ENCODE data around the gene EMILIN1. TPM values are rescaled to one million over a fixed set of nuclear protein-coding genes. Genes with fewer than 3 reads are reported as not detected.

Gene EMILIN1
- total RNA-seq, 4 donors from 2014 or later = 6.8 to 18.2 (median 11.3) TPM

DNA sequence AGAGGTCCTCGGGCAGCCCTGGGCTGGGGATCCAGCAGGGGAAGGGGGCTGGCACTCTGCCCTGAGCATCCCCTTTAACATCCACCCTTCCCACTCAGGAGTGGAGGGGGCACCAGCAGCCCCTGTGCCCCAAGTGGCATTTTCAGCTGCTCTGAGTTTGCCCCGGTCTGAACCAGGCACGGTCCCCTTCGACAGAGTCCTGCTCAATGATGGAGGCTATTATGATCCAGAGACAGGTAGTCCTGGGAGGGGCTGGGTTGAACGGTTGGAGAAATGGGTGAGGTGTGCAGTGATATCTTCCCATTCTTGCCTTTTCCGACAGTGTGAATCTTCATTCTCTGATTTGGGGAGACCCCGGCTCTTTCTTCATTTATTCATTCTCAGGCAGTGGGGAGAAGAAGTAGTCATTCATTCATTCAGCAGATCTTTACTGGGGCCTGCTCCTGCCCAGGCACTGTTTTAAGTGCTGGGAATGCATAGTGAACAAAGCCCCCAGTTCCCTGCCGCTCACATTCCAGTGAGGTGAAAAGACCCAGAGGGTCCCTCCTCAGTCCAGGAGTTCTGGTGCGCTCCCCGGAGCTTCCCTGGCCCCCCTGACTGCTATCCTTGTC lies 6.8 kb downstream of the EMILIN1 start:
- TF ChIP-seq, protein P1, sequence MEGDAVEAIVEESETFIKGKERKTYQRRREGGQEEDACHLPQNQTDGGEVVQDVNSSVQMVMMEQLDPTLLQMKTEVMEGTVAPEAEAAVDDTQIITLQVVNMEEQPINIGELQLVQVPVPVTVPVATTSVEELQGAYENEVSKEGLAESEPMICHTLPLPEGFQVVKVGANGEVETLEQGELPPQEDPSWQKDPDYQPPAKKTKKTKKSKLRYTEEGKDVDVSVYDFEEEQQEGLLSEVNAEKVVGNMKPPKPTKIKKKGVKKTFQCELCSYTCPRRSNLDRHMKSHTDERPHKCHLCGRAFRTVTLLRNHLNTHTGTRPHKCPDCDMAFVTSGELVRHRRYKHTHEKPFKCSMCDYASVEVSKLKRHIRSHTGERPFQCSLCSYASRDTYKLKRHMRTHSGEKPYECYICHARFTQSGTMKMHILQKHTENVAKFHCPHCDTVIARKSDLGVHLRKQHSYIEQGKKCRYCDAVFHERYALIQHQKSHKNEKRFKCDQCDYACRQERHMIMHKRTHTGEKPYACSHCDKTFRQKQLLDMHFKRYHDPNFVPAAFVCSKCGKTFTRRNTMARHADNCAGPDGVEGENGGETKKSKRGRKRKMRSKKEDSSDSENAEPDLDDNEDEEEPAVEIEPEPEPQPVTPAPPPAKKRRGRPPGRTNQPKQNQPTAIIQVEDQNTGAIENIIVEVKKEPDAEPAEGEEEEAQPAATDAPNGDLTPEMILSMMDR (IDR thresholded peaks at IDR 0.05 in 4 of 5, conservative IDR thresholded peaks at IDR 0.05 in 1 of 5) = peak in 1 of 5 experiments; percentile 8
- TF ChIP-seq POLR2A (IDR thresholded peaks at IDR 0.05) = no peak
- H3K36me3 ChIP-seq = no peaks in the 10 kb centered on the region
- H3K9me3 ChIP-seq = no peaks in the 10 kb centered on the region
- in situ Hi-C loops (cut with MboI; ENCODE audit: low sequenced_read_pairs in 4 of 4) = loop anchor here (5.0 to 10.0 kb wide), 3 partner anchors 50 to 120 kb away; partner anchors contain the start of genes TMEM214 (in 3 of the 4) and MAPRE3 (in 1 of the 4)
- peak overlapping the region; percentile 70 to 95 (median 86) for H3K4me3 ChIP-seq
- H3K27me3 ChIP-seq = no peaks in the 10 kb centered on the region
- peaks cover 26 to 47% of the 10 kb centered on the region in 2 donors for H3K4me1 ChIP-seq
- ATAC-seq (no peak), DNase-seq (no peak)
- intact Hi-C loops (cut with DNase I; ENCODE audit: low total_unique reads) = loop anchor here (2.0 to 10.0 kb wide), 3 partner anchors 53 to 290 kb away; partner anchors contain the start of genes EIF2B4, SNX17 and TMEM214
- H3K27ac ChIP-seq = peak overlapping the region; percentile 88 to 97 (median 94)

DNA sequence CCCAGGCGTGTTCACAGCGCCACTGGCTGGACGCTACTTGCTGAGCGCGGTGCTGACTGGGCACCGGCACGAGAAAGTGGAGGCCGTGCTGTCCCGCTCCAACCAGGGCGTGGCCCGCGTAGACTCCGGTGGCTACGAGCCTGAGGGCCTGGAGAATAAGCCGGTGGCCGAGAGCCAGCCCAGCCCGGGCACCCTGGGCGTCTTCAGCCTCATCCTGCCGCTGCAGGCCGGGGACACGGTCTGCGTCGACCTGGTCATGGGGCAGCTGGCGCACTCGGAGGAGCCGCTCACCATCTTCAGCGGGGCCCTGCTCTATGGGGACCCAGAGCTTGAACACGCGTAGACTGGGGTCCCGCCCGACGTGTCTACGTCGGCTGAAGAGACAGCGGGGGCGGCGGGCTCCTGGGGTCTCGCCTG lies 7.3 kb downstream of the EMILIN1 start:
- Histone ChIP-seq H3K4me1 (peaks cover 26 to 45% of the 10 kb centered on the region in 2 donors), H3K36me3 (no peaks in the 10 kb centered on the region), H3K9me3 (no peaks in the 10 kb centered on the region), H3K27me3 (no peaks in the 10 kb centered on the region), H3K27ac (peak overlapping the region; percentile 88 to 97 (median 94)), H3K4me3 (peak overlapping the region; percentile 70 to 95 (median 86))
- TF ChIP-seq, protein P1 (IDR thresholded peaks at IDR 0.05 in 4 of 5, conservative IDR thresholded peaks at IDR 0.05 in 1 of 5) = peak in 4 of 5 experiments; percentile 13 to 70 (median 44)
- TF ChIP-seq POLR2A (IDR thresholded peaks at IDR 0.05) = peak in 1 of 2 donors; percentile 40
- ATAC-seq (peak; percentile 53 to 59), DNase-seq (peak; percentile 63 to 84)
- intact Hi-C loops (cut with DNase I; ENCODE audit: low total_unique reads) (loop anchor here (1.0 to 10.0 kb wide), 6 partner anchors 14 to 289 kb away; partner anchors contain the start of genes ATRAID, EIF2B4, OST4 and SLC5A6), in situ Hi-C loops (cut with MboI; ENCODE audit: low sequenced_read_pairs in 4 of 4) (loop anchor here (5.0 to 10.0 kb wide), 3 partner anchors 51 to 121 kb away; partner anchors contain the start of genes TMEM214 (in 3 of the 4) and MAPRE3 (in 1 of the 4))

DNA sequence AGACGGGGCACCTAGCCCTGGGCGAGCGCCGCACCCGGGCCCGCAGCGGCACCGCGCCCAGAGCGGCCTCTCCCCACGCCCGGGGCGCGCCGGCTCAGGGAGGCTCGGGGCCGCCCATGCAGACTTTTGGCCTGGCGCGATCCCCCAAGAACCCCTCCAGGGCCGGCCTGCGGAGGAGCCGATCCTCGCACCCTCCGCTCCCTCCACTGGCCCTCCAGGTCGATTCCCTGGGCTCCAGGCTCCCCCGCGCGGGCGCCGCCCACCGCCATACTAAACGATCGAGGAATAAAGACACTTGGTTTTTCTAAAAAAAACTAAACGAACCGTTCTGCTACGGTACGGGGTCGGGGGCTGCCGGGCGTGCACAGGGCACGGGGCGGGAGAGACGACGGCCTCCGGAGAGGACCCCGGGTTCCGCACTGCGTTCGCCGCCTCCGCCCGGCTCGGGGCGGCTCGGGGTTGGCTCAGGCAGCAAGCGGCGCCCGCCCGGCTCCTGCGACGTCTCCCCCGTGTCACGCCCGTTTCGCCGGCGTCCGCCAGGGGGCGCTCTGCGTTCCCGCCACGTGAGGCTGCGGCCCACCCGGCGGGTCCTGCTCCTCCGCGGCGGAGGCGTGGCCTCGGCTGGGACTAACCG lies 7.8 kb downstream of the EMILIN1 start:
- no peaks in the 10 kb centered on the region for H3K9me3 ChIP-seq
- H3K36me3 ChIP-seq = no peaks in the 10 kb centered on the region
- DNase-seq (peak; percentile 88 to 93), ATAC-seq (peak; percentile 84 to 87)
- in situ Hi-C loops (cut with MboI; ENCODE audit: low sequenced_read_pairs in 4 of 4) (loop anchor here (5.0 to 10.0 kb wide), 3 partner anchors 51 to 121 kb away; partner anchors contain the start of genes TMEM214 (in 3 of the 4) and MAPRE3 (in 1 of the 4)), intact Hi-C loops (cut with DNase I; ENCODE audit: low total_unique reads) (loop anchor here (1.0 to 10.0 kb wide), 5 partner anchors 15 to 289 kb away; partner anchors contain the start of genes ATRAID, EIF2B4, OST4 and SLC5A6)
- peak overlapping the region; percentile 70 to 95 (median 86) for H3K4me3 ChIP-seq
- TF ChIP-seq, protein P1 (IDR thresholded peaks at IDR 0.05 in 4 of 5, conservative IDR thresholded peaks at IDR 0.05 in 1 of 5) = peak; percentile 77 to 99 (median 98)
- TF ChIP-seq POLR2A (IDR thresholded peaks at IDR 0.05) = peak; percentile 74 to 89
- no peaks in the 10 kb centered on the region for H3K27me3 ChIP-seq
- H3K27ac ChIP-seq = peak overlapping the region; percentile 88 to 97 (median 94)
- peaks cover 26 to 41% of the 10 kb centered on the region in 2 donors for H3K4me1 ChIP-seq

DNA sequence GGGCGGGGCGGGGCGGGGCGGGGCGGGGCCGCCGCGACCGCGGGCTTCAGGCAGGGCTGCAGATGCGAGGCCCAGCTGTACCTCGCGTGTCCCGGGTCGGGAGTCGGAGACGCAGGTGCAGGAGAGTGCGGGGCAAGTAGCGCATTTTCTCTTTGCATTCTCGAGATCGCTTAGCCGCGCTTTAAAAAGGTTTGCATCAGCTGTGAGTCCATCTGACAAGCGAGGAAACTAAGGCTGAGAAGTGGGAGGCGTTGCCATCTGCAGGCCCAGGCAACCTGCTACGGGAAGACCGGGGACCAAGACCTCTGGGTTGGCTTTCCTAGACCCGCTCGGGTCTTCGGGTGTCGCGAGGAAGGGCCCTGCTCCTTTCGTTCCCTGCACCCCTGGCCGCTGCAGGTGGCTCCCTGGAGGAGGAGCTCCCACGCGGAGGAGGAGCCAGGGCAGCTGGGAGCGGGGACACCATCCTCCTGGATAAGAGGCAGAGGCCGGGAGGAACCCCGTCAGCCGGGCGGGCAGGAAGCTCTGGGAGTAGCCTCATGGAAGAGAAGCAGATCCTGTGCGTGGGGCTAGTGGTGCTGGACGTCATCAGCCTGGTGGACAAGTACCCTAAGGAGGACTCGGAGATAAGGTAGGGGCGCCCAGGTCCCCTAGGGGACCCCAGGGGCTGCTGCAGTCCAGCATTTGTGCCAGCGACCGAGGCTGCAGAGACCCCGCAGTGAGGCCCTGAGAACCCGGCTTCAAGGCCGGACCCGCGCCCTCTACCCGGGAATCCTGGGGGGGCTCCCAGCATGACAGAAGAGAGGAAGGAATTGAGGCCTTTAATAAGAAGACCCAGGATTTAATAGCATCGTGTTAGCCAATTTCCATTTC lies 8.5 kb downstream of the EMILIN1 start, which contains the start of gene KHK:
KHK (plus strand) TSS at position 49 of the 870 bp plus-strand sequence; CDS start at position 537, 488 bp downstream.
- no peaks in the 10 kb centered on the region for H3K27me3 ChIP-seq
- H3K36me3 ChIP-seq = no peaks in the 10 kb centered on the region
- no peak for ATAC-seq
- peak in 1 of 2 donors; percentile 41 for DNase-seq
- H3K4me1 ChIP-seq = peaks cover 19 to 34% of the 10 kb centered on the region in 2 donors
- intact Hi-C loops (cut with DNase I; ENCODE audit: low total_unique reads) = loop anchor here (1.0 to 10.0 kb wide), 5 partner anchors 16 to 288 kb away; partner anchors contain the start of genes ATRAID, EIF2B4, OST4 and SLC5A6
- TF ChIP-seq, protein P1 (IDR thresholded peaks at IDR 0.05 in 4 of 5, conservative IDR thresholded peaks at IDR 0.05 in 1 of 5) = no peak
- TF ChIP-seq POLR2A (IDR thresholded peaks at IDR 0.05) = no peak
- H3K9me3 ChIP-seq = no peaks in the 10 kb centered on the region
- peak within 1 kb of the TSS; percentile 88 to 97 (median 94) for H3K27ac ChIP-seq
- H3K4me3 ChIP-seq = peak within 1 kb of the TSS; percentile 70 to 95 (median 86)
- in situ Hi-C loops (cut with MboI; ENCODE audit: low sequenced_read_pairs in 4 of 4) = loop anchor here (5.0 to 10.0 kb wide), 3 partner anchors 52 to 122 kb away; partner anchors contain the start of genes TMEM214 (in 3 of the 4) and MAPRE3 (in 1 of the 4)

Data from gastrocnemius medialis (tissue), 4 donors.